ENCODE results near the gene PSME4. TPM values are rescaled to one million over a fixed set of nuclear protein-coding genes. Genes with fewer than 3 reads are reported as not detected.

The PSME4 gene
- total RNA-seq, 1 donor from 2014 or later = 71.2 TPM

DNA sequence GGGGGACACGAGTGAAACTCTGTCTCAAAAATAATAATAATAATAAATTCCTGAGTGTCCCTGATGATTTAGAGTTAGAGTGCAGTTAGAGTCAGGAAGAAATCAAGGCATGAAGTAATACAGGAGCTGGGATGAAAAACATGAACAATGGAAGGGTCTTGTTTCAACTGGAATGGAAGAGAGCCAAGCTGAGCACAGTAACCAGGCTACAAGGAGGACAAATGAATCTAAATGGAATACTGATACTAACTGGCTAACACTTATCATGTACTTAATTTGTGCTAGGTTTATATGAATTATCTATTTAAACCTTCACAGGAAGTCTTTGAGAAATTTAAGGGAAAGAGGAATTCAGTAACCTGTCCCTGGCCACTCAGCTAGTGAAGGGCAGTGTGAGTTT lies 38.8 kb upstream of the PSME4 start:
- Histone ChIP-seq H3K4me3 (no peak overlapping the region), H3K27ac (no peak overlapping the region), H3K27me3 (no peaks in the 10 kb centered on the region), H3K36me3 (no peaks in the 10 kb centered on the region), H3K9me3 (no peaks in the 10 kb centered on the region), H3K4me1 (no peaks in the 10 kb centered on the region)
- intact Hi-C loops (cut with DNase I) = no loop called here
- no peak for DNase-seq (ENCODE audit: extremely low spot score in 2 of 2)
- TF ChIP-seq POLR2A (IDR thresholded peaks at IDR 0.05) (no peak), POLR2AphosphoS5 (IDR thresholded peaks at IDR 0.05; ENCODE audit: insufficient read depth in 1 of 2, low read depth in 1 of 2) (no peak)
- TF ChIP-seq, protein P1, sequence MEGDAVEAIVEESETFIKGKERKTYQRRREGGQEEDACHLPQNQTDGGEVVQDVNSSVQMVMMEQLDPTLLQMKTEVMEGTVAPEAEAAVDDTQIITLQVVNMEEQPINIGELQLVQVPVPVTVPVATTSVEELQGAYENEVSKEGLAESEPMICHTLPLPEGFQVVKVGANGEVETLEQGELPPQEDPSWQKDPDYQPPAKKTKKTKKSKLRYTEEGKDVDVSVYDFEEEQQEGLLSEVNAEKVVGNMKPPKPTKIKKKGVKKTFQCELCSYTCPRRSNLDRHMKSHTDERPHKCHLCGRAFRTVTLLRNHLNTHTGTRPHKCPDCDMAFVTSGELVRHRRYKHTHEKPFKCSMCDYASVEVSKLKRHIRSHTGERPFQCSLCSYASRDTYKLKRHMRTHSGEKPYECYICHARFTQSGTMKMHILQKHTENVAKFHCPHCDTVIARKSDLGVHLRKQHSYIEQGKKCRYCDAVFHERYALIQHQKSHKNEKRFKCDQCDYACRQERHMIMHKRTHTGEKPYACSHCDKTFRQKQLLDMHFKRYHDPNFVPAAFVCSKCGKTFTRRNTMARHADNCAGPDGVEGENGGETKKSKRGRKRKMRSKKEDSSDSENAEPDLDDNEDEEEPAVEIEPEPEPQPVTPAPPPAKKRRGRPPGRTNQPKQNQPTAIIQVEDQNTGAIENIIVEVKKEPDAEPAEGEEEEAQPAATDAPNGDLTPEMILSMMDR (IDR thresholded peaks at IDR 0.05) = no peak

DNA sequence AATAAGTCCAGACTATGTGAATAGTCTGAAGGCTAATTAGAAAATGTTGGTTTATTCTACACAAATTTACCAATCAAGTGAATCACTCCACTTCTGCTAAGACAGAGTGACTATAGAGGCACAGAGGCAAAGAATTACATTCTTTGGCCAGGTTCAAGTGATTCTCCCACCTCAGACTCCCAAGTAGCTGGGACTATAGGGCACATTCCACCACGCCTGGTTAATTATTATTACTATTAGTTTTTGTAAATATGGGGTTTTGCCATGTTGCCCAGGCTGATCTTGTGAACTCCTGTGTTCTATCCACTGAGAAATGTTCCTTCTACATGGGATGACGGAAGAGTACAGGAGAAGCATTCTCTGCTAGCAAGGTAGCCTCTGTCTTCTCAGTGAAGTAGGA lies 37.6 kb upstream of the PSME4 start:
- DNase-seq (ENCODE audit: extremely low spot score in 2 of 2) = no peak
- no peaks in the 10 kb centered on the region for H3K27me3 ChIP-seq
- TF ChIP-seq POLR2A (IDR thresholded peaks at IDR 0.05) (no peak), POLR2AphosphoS5 (IDR thresholded peaks at IDR 0.05; ENCODE audit: insufficient read depth in 1 of 2, low read depth in 1 of 2) (no peak)
- TF ChIP-seq, protein P1 (IDR thresholded peaks at IDR 0.05) = no peak
- no peaks in the 10 kb centered on the region for H3K36me3 ChIP-seq
- no peaks in the 10 kb centered on the region for H3K4me1 ChIP-seq
- intact Hi-C loops (cut with DNase I) = no loop called here
- H3K27ac ChIP-seq = no peak overlapping the region
- no peaks in the 10 kb centered on the region for H3K9me3 ChIP-seq
- no peak overlapping the region for H3K4me3 ChIP-seq

DNA sequence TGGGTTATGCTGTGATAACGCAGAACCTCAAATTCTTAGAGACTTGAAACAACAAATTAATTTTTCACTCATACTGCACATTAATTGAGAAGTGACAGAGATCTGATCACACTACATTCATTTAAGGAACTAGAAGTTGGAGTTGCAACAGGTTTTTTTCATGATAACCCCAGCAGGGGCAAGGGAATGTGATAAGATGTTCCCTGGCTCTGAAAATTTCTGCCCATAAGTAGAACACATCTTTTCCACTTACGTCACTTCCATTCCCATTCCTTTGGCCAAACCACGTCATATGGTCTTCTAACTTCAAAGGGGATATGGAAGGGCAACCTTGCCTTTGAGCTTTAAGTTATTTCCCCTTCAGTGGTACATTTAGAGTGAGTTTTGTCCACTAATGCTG lies 29.7 kb upstream of the PSME4 start:
- TF ChIP-seq POLR2AphosphoS5 (IDR thresholded peaks at IDR 0.05; ENCODE audit: insufficient read depth in 1 of 2, low read depth in 1 of 2) (no peak), POLR2A (IDR thresholded peaks at IDR 0.05) (no peak)
- TF ChIP-seq, protein P1 (IDR thresholded peaks at IDR 0.05) = no peak
- H3K4me1 ChIP-seq = no peaks in the 10 kb centered on the region
- H3K27ac ChIP-seq = no peak overlapping the region
- DNase-seq (ENCODE audit: extremely low spot score in 2 of 2) = no peak
- H3K9me3 ChIP-seq = no peaks in the 10 kb centered on the region
- H3K36me3 ChIP-seq = no peaks in the 10 kb centered on the region
- no peaks in the 10 kb centered on the region for H3K27me3 ChIP-seq
- intact Hi-C loops (cut with DNase I) = no loop called here
- no peak overlapping the region for H3K4me3 ChIP-seq

DNA sequence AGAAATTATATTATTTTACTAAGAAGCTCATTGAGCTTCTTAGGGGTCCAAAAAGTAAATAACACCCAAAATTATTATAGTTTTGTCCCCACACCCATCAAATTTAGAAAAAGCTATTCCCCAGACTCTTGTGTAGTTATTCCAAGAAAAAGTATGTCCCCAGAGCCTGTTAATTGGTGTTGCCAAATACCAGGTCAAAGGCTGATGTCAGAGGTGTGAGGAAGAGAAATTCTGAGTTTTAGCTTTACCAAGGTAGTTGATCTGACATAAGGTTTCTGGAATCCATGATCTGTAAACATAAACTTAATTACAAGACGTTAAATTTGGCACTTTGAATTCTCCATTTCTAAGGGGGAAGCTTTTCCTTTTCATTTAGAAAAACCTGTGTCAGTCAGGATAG lies 29.3 kb upstream of the PSME4 start:
- no peak for TF ChIP-seq POLR2A (IDR thresholded peaks at IDR 0.05)
- TF ChIP-seq, protein P1 (IDR thresholded peaks at IDR 0.05) = no peak
- TF ChIP-seq POLR2AphosphoS5 (IDR thresholded peaks at IDR 0.05; ENCODE audit: insufficient read depth in 1 of 2, low read depth in 1 of 2) = no peak
- no peaks in the 10 kb centered on the region for H3K27me3 ChIP-seq
- no peaks in the 10 kb centered on the region for H3K36me3 ChIP-seq
- H3K9me3 ChIP-seq = no peaks in the 10 kb centered on the region
- H3K27ac ChIP-seq = no peak overlapping the region
- no peak overlapping the region for H3K4me3 ChIP-seq
- H3K4me1 ChIP-seq = no peaks in the 10 kb centered on the region
- no peak for DNase-seq (ENCODE audit: extremely low spot score in 2 of 2)
- intact Hi-C loops (cut with DNase I) = no loop called here

DNA sequence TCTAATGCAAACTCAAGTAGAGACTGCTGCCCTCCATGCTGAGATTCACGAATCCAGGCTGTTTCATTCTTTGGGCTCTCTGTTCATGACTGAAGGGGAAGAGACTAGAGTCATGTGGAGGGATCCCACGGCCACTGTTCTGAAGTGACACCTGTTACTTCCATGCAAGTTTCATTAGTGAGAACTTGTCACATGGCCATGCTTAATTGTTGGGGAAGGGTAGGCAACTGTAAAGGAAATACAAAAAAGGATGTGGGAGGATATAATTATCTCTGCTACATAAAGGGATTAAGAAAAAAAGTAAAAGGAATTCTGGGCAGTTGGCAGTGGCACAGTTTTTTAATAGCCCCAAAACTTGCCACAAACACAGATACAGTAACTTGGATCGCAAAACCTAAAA lies 28.0 kb upstream of the PSME4 start:
- no peak overlapping the region for H3K27ac ChIP-seq
- TF ChIP-seq, protein P1 (IDR thresholded peaks at IDR 0.05) = no peak
- no peak for TF ChIP-seq POLR2AphosphoS5 (IDR thresholded peaks at IDR 0.05; ENCODE audit: insufficient read depth in 1 of 2, low read depth in 1 of 2)
- no peak for TF ChIP-seq POLR2A (IDR thresholded peaks at IDR 0.05)
- no peaks in the 10 kb centered on the region for H3K9me3 ChIP-seq
- H3K36me3 ChIP-seq = no peaks in the 10 kb centered on the region
- H3K27me3 ChIP-seq = no peaks in the 10 kb centered on the region
- no peak for DNase-seq (ENCODE audit: extremely low spot score in 2 of 2)
- no peaks in the 10 kb centered on the region for H3K4me1 ChIP-seq
- H3K4me3 ChIP-seq = no peak overlapping the region
- intact Hi-C loops (cut with DNase I) = no loop called here

All from vagina (tissue), 2 donors.